Caco-2 (cell line): ENCODE results near the gene AKT3. TPM values are rescaled to one million over a fixed set of nuclear protein-coding genes. Genes with fewer than 3 reads are reported as not detected.

Experiments
- BruUV-seq: library from RNA; stranded (reverse); fragments of 400-500 nt; replicated peaks from 2 replicates; lab custom pipeline; 2021; lab: Mats Ljungman, UMichigan
- CTCF ChIA-PET: fragments of 300-600 bp; sonication (Branson Sonifier 250); formaldehyde crosslinking; loops from one replicate; lab custom pipeline; 2022; ENCODE audit warnings: antibody characterized with exemption; lab: Charles Lee
- POLR2A ChIA-PET: fragments of 300-600 bp; sonication (Branson Sonifier 250); formaldehyde crosslinking; loops from one replicate; lab custom pipeline; 2022; ENCODE audit warnings: antibody characterized with exemption; lab: Charles Lee
- DNase-seq, 2 experiments: peaks; one replicate each; pipeline versions ENCODE4 v3.0.0 to v3.0.0-alpha.2; 2020 to 2022
- H3K27me3 ChIP-seq: replicated peaks from 2 replicates; pipeline ENCODE4 v1.6.0; 2011; ENCODE audit warnings: low read length; ENCODE audit not compliant: control insufficient read depth, insufficient read depth
- H3K36me3 ChIP-seq: 2 replicates; pipeline ENCODE4 v1.5.1; 2011; ENCODE audit warnings: low read length; ENCODE audit not compliant: control insufficient read depth, insufficient read depth
- H3K4me1 ChIP-seq: fragments of 250-450 bp; sonication (Bioruptor Pico); 2 replicates; pipeline ENCODE4 v1.5.1; 2020; ENCODE audit warnings: mild to moderate bottlenecking
- H3K4me3 ChIP-seq: 2 replicates; pipeline ENCODE4 v1.5.1; 2011; ENCODE audit warnings: low read depth, mild to moderate bottlenecking, control low read depth, low read length
- H3K9me3 ChIP-seq: fragments of 250-450 bp; sonication (Bioruptor Pico); 2 replicates; pipeline ENCODE4 v1.5.1; 2020; ENCODE audit warnings: mild to moderate bottlenecking, moderate library complexity
- H3K27ac Mint-ChIP-seq: one replicate; pipeline ENCODE4 v1.8.0; 2022; ENCODE audit warnings: mixed read lengths; ENCODE audit not compliant: unreplicated experiment
- H3K27me3 Mint-ChIP-seq: one replicate; pipeline ENCODE4 v1.8.0; 2022; ENCODE audit warnings: mixed read lengths; ENCODE audit not compliant: insufficient read depth, unreplicated experiment
- H3K36me3 Mint-ChIP-seq: one replicate; pipeline ENCODE4 v1.8.0; 2022; ENCODE audit warnings: mild to moderate bottlenecking, mixed read lengths; ENCODE audit not compliant: insufficient read depth, unreplicated experiment
- H3K4me1 Mint-ChIP-seq: one replicate; pipeline ENCODE4 v1.8.0; 2022; ENCODE audit warnings: low read depth, mixed read lengths; ENCODE audit not compliant: unreplicated experiment
- H3K4me3 Mint-ChIP-seq: one replicate; pipeline ENCODE4 v1.8.0; 2022; ENCODE audit warnings: mild to moderate bottlenecking, moderate library complexity, mixed read lengths; ENCODE audit not compliant: unreplicated experiment
- H3K9me3 Mint-ChIP-seq: one replicate; pipeline ENCODE4 v1.8.0; 2022; ENCODE audit warnings: mixed read lengths; ENCODE audit not compliant: unreplicated experiment
- CTCF ChIP-seq, 2 experiments: fragments of 200-600 bp in 1 of 2; IDR thresholded peaks; 1 replicate in 1 of 2; 2 replicates in 1 of 2; pipeline versions ENCODE4 v1.5.1 to v1.8.0; 2011 to 2022; ENCODE audit warnings: antibody characterized with exemption in 1 of 2, control low read depth in 1 of 2, inconsistent platforms in 1 of 2, low read depth in 1 of 2, low read length in 1 of 2, mild to moderate bottlenecking in 1 of 2, moderate library complexity in 1 of 2; ENCODE audit not compliant: insufficient read depth in 1 of 2, severe bottlenecking in 1 of 2, unreplicated experiment in 1 of 2
- intact Hi-C: fragments of 100-400 bp; cut with micrococcal nuclease; formaldehyde crosslinking; loops from one replicate; pipeline ENCODE4 v1.10.0; 2022; ENCODE audit not compliant: unreplicated experiment
- total RNA-seq: library from RNA; stranded (reverse); gene quantifications from 2 replicates; pipeline ENCODE4 v1.2.3, GENCODE V29; 2022

Gene AKT3
- total RNA-seq, 1 experiment from 2014 or later, result 3.7 TPM

- TF ChIP-seq CTCF (IDR thresholded peaks at IDR 0.05; ENCODE audit: insufficient read depth in 1 of 2, low read depth in 1 of 2, low read length in 1 of 2, severe bottlenecking in 1 of 2, unreplicated experiment in 1 of 2), result no peak
- H3K4me3 Mint-ChIP-seq, result no peak overlapping the region
- Histone ChIP-seq H3K36me3 (no peaks in the 10 kb centered on the region), H3K4me1 (peaks cover 8% of the 10 kb centered on the region; the same call in 1 of the 2 replicates), H3K9me3 (no peaks in the 10 kb centered on the region), H3K4me3 (no peak overlapping the region), H3K27me3 (no peaks in the 10 kb centered on the region)
- H3K4me1 Mint-ChIP-seq, result no peaks in the 10 kb centered on the region
- no peak for DNase-seq
- no TSS peak for BruUV-seq
- no peaks in the 10 kb centered on the region for H3K27me3 Mint-ChIP-seq
- ChIA-PET POLR2A (no interaction called here), CTCF (no interaction called here)
- no peak overlapping the region for H3K27ac Mint-ChIP-seq
- H3K9me3 Mint-ChIP-seq, result no peaks in the 10 kb centered on the region
- intact Hi-C loops, result no loop called here
- no peaks in the 10 kb centered on the region for H3K36me3 Mint-ChIP-seq
Measured at GRCh38 chr1:243723458-243724043, 126.5 kb downstream of the AKT3 start.

- intact Hi-C loops, result no loop called here
Measured at GRCh38 chr1:243723050-243723449, 127.0 kb downstream of the AKT3 start.

GRCh38 chr1:243719476-243719875, 130.6 kb downstream of the AKT3 start:
- CTCF ChIA-PET, result no interaction called here
- POLR2A ChIA-PET, result no interaction called here
- Histone ChIP-seq H3K4me1 (peaks cover 8% of the 10 kb centered on the region; the same call in 1 of the 2 replicates), H3K27me3 (no peaks in the 10 kb centered on the region), H3K9me3 (no peaks in the 10 kb centered on the region), H3K36me3 (no peaks in the 10 kb centered on the region), H3K4me3 (no peak overlapping the region)
- no peak for DNase-seq
- H3K4me1 Mint-ChIP-seq, result no peaks in the 10 kb centered on the region
- intact Hi-C loops, result no loop called here
- no peak for TF ChIP-seq CTCF (IDR thresholded peaks at IDR 0.05; ENCODE audit: insufficient read depth in 1 of 2, low read depth in 1 of 2, low read length in 1 of 2, severe bottlenecking in 1 of 2, unreplicated experiment in 1 of 2)
- no peaks in the 10 kb centered on the region for H3K27me3 Mint-ChIP-seq
- no peak overlapping the region for H3K4me3 Mint-ChIP-seq
- no peak overlapping the region for H3K27ac Mint-ChIP-seq
- no peaks in the 10 kb centered on the region for H3K36me3 Mint-ChIP-seq
- no peaks in the 10 kb centered on the region for H3K9me3 Mint-ChIP-seq
- BruUV-seq, result no TSS peak

More at GRCh38 chr1:243723050-243723449, 127.0 kb downstream of the AKT3 start:
- H3K4me1 ChIP-seq, result peaks cover 8% of the 10 kb centered on the region; the same call in 1 of the 2 replicates
- Mint-ChIP-seq H3K36me3 (no peaks in the 10 kb centered on the region), H3K4me3 (no peak overlapping the region), H3K4me1 (no peaks in the 10 kb centered on the region), H3K9me3 (no peaks in the 10 kb centered on the region), H3K27me3 (no peaks in the 10 kb centered on the region), H3K27ac (no peak overlapping the region)
- H3K27me3 ChIP-seq, result no peaks in the 10 kb centered on the region
- BruUV-seq, result no TSS peak
- no peaks in the 10 kb centered on the region for H3K36me3 ChIP-seq
- no peak for TF ChIP-seq CTCF (IDR thresholded peaks at IDR 0.05; ENCODE audit: insufficient read depth in 1 of 2, low read depth in 1 of 2, low read length in 1 of 2, severe bottlenecking in 1 of 2, unreplicated experiment in 1 of 2)
- DNase-seq, result no peak
- ChIA-PET POLR2A (no interaction called here), CTCF (no interaction called here)
- no peak overlapping the region for H3K4me3 ChIP-seq
- H3K9me3 ChIP-seq, result no peaks in the 10 kb centered on the region
